Muscle layer of duodenum (tissue), 2 donors: ENCODE results near the gene SMIM23.

Experiments
- H3K27ac ChIP-seq: one replicate; pipeline ENCODE4 v1.7.0; 2013; ENCODE audit warnings: mild to moderate bottlenecking, low read length
- H3K27me3 ChIP-seq: one replicate; pipeline ENCODE4 v1.7.0; 2013; ENCODE audit warnings: low read depth, mild to moderate bottlenecking, control low read depth, low read length
- H3K36me3 ChIP-seq, 2 donors: one replicate each; pipeline ENCODE4 v1.7.0; 2013; ENCODE audit warnings: low read length in 2 of 2, control low read depth in 1 of 2, mild to moderate bottlenecking in 1 of 2; ENCODE audit not compliant: insufficient read depth in 2 of 2, control insufficient read depth in 1 of 2
- H3K4me1 ChIP-seq, 2 donors: one replicate each; pipeline ENCODE4 v1.7.0; 2013; ENCODE audit warnings: low read length in 2 of 2, mild to moderate bottlenecking in 2 of 2, control low read depth in 1 of 2, moderate library complexity in 1 of 2; ENCODE audit not compliant: insufficient read depth in 2 of 2, control insufficient read depth in 1 of 2
- H3K4me3 ChIP-seq, 2 donors: one replicate each; pipeline ENCODE4 v1.7.0; 2013; ENCODE audit warnings: low read length in 2 of 2, low read depth in 1 of 2, mild to moderate bottlenecking in 1 of 2
- H3K9me3 ChIP-seq, 2 donors: one replicate each; pipeline ENCODE4 v1.7.0; 2013; ENCODE audit warnings: low read length in 2 of 2, control low read depth in 1 of 2, mild to moderate bottlenecking in 1 of 2; ENCODE audit not compliant: control insufficient read depth in 1 of 2
- donor health status: healthy.

SMIM23 gene

GRCh38 chr5:171797543-171797942 is 11.9 kb downstream of the SMIM23 start:
- Histone ChIP-seq H3K27me3 (no peaks in the 10 kb centered on the region), H3K9me3 (no peaks in the 10 kb centered on the region), H3K27ac (no peak overlapping the region), H3K4me1 (no peaks in the 10 kb centered on the region), H3K36me3 (no peaks in the 10 kb centered on the region), H3K4me3 (no peak overlapping the region)

GRCh38 chr5:171798418-171798817 is 12.8 kb downstream of the SMIM23 start:
- no peaks in the 10 kb centered on the region for H3K27me3 ChIP-seq
- no peaks in the 10 kb centered on the region for H3K4me1 ChIP-seq
- no peak overlapping the region for H3K27ac ChIP-seq
- no peaks in the 10 kb centered on the region for H3K9me3 ChIP-seq
- H3K36me3 ChIP-seq = no peaks in the 10 kb centered on the region
- no peak overlapping the region for H3K4me3 ChIP-seq

DNA sequence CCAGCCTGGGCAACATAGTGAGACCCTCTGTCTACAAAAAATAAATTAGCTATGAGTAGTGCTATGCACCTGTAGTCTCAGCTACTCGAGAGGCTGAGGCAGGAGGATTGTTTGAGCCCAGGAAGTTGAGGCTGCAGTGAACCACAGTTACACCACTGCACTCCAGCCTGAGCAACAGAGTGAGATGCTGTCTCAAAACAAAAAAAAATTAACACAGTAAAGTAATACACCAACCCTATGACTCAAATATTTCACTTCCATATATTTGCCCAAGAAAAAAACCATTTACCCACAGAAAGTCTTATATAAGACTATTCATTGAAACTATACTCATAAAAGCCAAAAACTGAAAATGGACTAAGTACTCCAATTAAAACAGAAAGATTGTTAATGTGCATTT is 16.2 kb downstream of the SMIM23 start:
- H3K4me3 ChIP-seq = no peak overlapping the region
- H3K36me3 ChIP-seq = no peaks in the 10 kb centered on the region
- H3K9me3 ChIP-seq = no peaks in the 10 kb centered on the region
- H3K27me3 ChIP-seq = peaks cover 7% of the 10 kb centered on the region
- H3K4me1 ChIP-seq = no peaks in the 10 kb centered on the region
- H3K27ac ChIP-seq = no peak overlapping the region

- Histone ChIP-seq H3K4me3 (no peak overlapping the region), H3K9me3 (peaks cover 0 to 7% of the 10 kb centered on the region in 2 donors)
Observed at GRCh38 chr5:171805746-171806145, 20.1 kb downstream of the SMIM23 start.

GRCh38 chr5:171806976-171807747 is 21.5 kb downstream of the SMIM23 start:
- no peaks in the 10 kb centered on the region for H3K36me3 ChIP-seq
- H3K27me3 ChIP-seq = peaks cover 17% of the 10 kb centered on the region
- H3K4me3 ChIP-seq = no peak overlapping the region
- H3K27ac ChIP-seq = no peak overlapping the region
- H3K4me1 ChIP-seq = no peaks in the 10 kb centered on the region
- H3K9me3 ChIP-seq = peaks cover 0 to 19% of the 10 kb centered on the region in 2 donors

More at GRCh38 chr5:171805746-171806145, 20.1 kb downstream of the SMIM23 start:
- no peaks in the 10 kb centered on the region for H3K4me1 ChIP-seq
- H3K36me3 ChIP-seq = no peaks in the 10 kb centered on the region
- no peak overlapping the region for H3K27ac ChIP-seq
- H3K27me3 ChIP-seq = peaks cover 17% of the 10 kb centered on the region

- Histone ChIP-seq H3K27me3 (peaks cover 17% of the 10 kb centered on the region), H3K4me3 (no peak overlapping the region), H3K27ac (no peak overlapping the region), H3K9me3 (peaks cover 0 to 24% of the 10 kb centered on the region in 2 donors), H3K36me3 (no peaks in the 10 kb centered on the region), H3K4me1 (no peaks in the 10 kb centered on the region)
Observed at GRCh38 chr5:171808453-171808852, 22.8 kb downstream of the SMIM23 start.

DNA sequence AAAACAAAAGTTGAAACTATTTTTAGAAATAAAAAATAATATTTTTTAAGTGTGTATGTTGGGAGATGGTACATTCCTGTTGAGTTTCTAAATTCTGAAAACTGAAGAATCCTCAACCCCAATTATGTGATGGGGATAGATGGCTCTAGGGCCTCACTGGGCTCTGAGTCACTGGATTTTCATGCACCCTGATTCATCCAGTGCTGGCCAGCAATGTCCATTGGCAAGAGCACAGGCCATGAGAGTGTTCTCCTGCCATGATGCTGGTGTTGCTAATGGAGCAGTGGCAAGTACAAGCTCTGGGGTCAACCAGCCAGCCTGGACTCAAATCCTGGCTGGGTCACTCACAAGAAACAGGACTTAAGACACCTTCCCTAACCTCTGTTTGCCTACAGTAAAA is 23.3 kb downstream of the SMIM23 start:
- H3K36me3 ChIP-seq = no peaks in the 10 kb centered on the region

GRCh38 chr5:171810227-171810626 is 24.6 kb downstream of the SMIM23 start:
- H3K27me3 ChIP-seq = peaks cover 17% of the 10 kb centered on the region
- H3K36me3 ChIP-seq = no peaks in the 10 kb centered on the region
- no peaks in the 10 kb centered on the region for H3K4me1 ChIP-seq
- no peak overlapping the region for H3K27ac ChIP-seq
- H3K9me3 ChIP-seq = peaks cover 0 to 24% of the 10 kb centered on the region in 2 donors
- H3K4me3 ChIP-seq = no peak overlapping the region

More for the DNA sequence above, 23.3 kb downstream of the SMIM23 start:
- peaks cover 0 to 24% of the 10 kb centered on the region in 2 donors for H3K9me3 ChIP-seq
- H3K4me1 ChIP-seq = no peaks in the 10 kb centered on the region
- no peak overlapping the region for H3K4me3 ChIP-seq
- H3K27ac ChIP-seq = no peak overlapping the region
- H3K27me3 ChIP-seq = peaks cover 17% of the 10 kb centered on the region

DNA sequence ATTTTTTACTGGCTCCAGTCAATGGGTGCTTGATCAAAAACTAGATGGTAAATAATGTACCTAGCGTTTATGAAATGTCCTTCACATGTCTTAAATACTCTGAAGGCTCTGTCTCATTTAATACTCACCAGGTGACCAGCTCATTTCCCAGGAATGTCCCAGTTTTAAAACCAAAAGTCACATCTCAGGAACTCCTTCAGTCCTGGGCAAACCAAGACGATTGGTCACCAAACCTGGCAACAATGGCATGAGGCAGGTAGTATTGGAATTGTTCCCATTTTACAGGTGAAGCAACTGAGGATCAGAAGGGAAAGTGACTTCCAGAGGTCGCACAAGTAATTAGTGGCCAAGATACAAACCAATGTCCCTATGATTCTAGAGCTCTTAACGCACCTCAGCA is 27.7 kb downstream of the SMIM23 start:
- Histone ChIP-seq H3K9me3 (peaks cover 0 to 22% of the 10 kb centered on the region in 2 donors), H3K36me3 (no peaks in the 10 kb centered on the region), H3K27me3 (no peaks in the 10 kb centered on the region), H3K4me1 (no peaks in the 10 kb centered on the region), H3K4me3 (no peak overlapping the region), H3K27ac (no peak overlapping the region)

GRCh38 chr5:171813813-171814490 is 28.3 kb downstream of the SMIM23 start:
- Histone ChIP-seq H3K4me3 (no peak overlapping the region), H3K27me3 (no peaks in the 10 kb centered on the region), H3K36me3 (no peaks in the 10 kb centered on the region), H3K4me1 (no peaks in the 10 kb centered on the region), H3K9me3 (peaks cover 0 to 22% of the 10 kb centered on the region in 2 donors), H3K27ac (no peak overlapping the region)

DNA sequence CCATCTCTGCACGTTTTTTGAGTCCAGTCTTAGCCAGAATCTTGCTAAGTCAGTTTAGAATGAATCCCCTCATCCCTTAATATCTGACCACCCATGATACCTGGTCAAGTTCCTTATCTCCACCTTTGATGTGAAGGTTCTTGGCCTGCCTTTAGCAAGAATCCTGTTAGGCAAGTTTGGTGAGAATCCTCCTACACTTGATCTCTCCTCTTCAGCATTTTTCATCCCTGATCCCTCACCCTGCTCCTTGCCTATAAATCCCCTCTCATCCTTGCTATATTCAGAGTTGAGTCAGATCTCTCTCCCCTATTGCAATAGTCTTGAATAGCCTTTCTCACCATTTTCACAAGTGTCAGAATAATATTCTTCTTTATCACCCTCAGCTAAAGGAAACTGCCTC is 31.0 kb downstream of the SMIM23 start:
- no peak overlapping the region for H3K27ac ChIP-seq
- H3K4me1 ChIP-seq = no peaks in the 10 kb centered on the region
- no peaks in the 10 kb centered on the region for H3K36me3 ChIP-seq
- no peaks in the 10 kb centered on the region for H3K27me3 ChIP-seq
- H3K9me3 ChIP-seq = peaks cover 0 to 9% of the 10 kb centered on the region in 2 donors
- no peak overlapping the region for H3K4me3 ChIP-seq
